HG03521 (cell line): ENCODE results near the gene AIMP2.
"Not testable (repeated sequence)": the region's sequence is repeated elsewhere in the genome, so short reads cannot be mapped to it uniquely, and the experiment has no call there.

Experiments
- ATAC-seq: cut with Tn5 transposase; IDR thresholded peaks from one replicate; pipeline ENCODE4 v1.9.1; 2021; ENCODE audit warnings: mild to moderate bottlenecking, moderate library complexity; ENCODE audit not compliant: unreplicated experiment

The AIMP2 gene

DNA sequence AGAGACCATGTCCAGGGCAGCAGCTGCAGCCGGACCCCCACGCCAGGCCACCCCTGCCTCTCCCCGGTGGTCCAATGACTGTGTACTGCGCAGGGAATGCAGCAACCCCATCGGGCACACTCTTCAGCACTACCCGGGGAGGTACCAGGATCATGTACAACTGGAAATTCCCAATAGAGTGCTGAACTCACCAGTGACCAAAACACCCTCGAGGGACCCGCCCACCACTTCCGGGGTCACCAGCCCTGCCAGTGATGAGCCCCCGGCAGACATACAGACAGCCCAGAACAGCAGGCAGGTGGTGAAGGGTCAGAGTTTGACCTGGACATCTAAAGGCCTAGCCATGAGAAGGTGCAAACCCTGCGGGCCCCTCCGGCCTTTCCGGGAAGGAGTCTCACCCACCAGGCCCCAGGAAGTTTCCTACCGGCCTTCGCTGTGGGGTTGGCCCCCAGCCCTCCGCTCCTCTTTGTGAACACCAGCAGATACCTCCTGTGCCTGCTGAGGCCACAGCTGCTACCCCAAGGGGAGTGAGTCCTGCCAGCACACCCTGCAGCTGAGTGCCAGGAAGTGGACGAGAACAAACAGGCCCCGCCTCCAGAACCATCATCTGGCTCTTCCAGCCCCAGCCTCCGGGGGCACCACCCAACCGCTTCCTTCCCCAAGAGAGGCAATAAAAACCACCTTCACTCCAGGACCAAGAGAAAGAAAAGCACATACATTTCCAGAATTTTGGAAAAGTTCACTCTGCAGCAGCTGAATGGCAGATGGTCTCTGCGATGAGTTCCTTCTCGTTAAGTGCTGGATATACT is 17.1 kb downstream of the AIMP2 start:
- ATAC-seq, result peak; percentile 62

DNA sequence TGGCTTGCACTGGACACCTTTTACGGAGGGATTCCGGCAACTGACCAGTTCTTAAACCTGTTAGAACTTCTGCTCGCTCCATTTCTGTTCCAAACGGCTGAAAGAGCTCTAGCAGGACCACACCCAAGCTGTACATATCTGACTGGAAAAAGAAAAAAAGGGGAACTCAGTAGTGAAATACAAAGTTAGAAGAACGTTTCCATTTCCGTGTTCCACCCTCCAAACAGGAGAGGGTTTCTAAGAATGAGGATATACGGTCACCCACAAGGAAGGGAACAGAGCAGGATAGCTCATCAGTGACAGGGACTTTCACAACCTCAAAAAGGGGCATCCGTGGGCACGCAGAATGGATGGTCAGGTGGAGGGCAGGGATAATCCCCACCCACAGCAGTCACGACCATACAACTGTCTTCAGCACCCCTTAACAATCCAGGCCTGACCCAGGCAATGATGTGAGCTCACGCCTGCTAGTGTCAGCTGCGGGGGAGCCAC is 17.8 kb downstream of the AIMP2 start:
- ATAC-seq, result no peak

DNA sequence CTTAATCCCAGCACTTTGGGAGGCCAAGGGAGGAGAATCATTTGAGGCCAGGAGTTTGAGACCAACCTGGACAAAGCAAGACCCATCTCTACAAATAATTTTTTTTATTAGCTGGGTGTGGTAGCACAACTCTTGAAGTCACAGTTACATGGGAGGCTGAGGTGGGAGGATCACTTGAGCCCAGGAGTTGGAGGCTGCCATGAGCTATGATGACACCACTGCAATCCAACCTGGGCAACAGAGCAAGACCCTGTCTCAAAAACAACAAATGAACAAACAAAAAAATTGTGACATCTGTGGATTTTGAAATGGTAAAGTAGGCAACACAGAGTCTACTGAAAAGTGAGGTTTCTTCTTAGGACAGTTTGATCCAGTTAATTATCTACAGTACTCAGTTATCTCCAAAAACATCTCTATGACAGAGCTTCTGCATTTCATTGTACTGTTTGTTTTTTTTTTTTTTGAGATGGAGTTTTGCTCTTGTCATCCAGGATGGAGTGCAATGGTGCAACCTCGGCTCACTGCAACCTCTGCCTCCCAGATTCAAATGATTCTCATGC is 18.8 kb downstream of the AIMP2 start:
- no peak for ATAC-seq

DNA sequence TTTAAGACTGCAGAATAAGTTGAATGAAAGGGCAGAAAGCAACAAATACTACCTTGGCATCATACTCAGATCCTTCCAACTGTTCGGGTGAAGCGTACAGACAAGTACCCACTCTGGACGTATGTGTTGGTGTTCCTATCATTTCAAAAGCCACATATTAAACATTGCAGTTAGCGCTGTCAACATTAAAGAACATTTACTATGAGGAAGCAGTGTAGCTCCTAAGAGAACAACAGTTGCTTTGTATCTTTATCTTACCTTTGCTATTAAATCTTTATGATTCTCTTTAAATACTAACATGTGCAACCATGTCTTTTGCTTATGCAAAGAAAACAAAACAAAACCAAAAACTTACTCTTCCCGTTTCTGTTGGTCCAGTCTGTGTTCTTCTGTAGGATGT is 19.5 kb downstream of the AIMP2 start:
- ATAC-seq, result no peak

DNA sequence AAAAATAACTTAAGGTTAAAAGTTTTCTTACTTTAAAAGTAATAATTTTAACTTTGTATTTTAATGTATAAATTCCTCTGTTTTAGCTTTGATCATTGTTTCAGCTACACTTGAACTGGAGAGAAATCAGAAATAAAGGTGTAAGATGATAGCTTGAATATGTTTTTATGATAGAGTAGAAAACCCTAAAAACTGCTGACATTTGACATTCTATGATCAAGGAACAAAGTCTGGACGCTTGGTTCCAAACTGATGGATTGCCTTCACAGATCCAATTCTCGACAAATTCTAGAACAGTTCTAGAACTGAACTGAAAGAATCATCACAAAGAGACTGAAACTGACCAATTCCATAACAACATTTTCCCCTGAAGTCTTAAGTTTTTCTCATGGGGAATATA is 21.9 kb downstream of the AIMP2 start, which contains the start of gene ANKRD61:
Gene ANKRD61 (plus strand): TSS at position 389 of the 400 bp plus-strand sequence. CDS start 0 bp downstream, at position 389.
- ATAC-seq, result no peak

DNA sequence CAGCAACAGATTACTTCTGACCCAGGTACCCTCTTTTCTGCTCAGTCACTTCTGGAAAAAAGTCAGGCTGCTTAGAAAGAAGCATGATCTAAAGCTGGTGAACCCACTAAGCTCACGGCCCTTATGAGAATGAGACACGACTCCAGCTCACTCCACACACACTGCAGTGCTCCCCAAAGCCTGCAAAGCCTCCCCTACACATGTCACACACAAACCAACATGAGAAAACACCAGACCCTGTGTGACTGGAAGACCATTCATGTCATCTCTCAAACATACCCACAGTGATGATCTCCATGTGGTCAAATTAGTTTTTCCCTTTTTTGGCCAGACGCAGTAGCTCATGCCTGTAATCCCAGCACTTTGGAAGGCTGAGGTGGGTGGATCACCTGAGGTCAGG is 22.5 kb downstream of the AIMP2 start:
- ATAC-seq, result no peak

DNA sequence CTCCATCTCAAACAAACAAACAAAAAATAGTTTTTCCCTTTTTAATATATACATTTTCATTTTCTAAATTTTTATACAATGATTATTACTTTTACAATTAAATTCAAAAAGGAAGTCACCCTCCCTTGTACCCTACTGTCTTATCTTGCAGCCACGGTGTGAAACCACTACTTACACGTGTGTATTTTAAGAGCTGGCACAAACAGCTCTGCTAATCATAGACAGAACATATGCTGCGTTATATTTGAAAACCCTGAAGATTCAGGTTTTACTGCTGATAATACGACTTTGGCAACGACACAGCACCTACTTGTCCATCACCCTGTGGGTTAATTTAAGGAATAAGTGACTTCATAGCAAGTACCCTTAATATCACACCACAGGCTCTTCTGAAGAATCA is 23.1 kb downstream of the AIMP2 start:
- no peak for ATAC-seq

DNA sequence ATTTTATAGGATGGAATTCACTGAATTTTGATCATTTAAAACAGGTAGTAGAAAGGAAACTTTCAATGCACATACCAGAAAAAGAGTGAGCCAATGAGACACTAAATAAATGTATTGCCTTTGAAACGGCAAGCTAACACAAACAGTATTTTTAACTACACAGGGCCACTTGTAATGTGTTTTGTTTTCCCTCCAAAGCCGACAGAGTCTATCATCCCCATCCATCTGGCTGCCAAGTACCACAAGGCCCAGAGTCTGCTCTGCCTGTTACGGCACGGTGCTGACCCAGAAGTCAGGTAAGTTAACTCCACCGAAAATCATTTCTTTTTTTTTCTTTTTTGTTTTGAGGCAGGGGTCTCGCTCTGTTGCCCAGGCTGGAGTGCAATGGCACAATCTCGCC is 23.6 kb downstream of the AIMP2 start:
- no peak for ATAC-seq

DNA sequence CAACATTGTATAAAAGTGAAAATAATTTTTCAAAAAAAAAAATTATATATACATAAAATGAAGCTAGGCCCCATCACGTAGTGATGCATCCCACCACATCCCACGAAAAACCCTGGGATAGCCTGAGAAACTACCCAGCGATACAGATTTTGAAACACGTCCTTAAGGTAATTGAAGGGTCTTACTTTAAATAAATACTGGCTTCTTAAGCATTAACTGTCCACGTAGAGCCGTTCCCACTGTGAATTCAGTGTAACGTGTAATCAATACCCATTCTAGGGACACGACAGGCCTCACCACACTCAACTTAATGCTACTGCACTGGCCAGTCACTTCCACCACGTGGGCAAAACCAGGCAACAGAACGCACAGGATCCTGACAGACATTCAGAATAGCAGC is 26.1 kb downstream of the AIMP2 start:
- ATAC-seq, result no peak

DNA sequence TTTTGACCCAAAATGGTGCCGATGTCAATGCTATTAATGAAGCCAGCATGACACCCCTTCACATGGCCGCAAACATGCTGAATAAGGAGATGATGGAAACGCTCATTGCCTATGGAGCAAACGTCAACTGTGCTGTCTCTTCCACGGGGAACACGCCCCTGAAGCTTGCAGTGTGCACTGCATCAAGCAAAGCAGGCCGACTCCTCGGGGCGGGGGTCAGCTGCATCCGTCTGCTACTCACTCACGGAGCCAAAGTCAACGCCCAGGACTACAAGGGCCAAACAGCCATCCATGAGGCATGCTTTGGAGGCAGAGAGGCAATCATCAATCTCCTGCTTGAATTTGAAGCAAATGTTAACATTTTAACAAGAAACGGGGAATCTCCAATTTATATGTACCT is 26.6 kb downstream of the AIMP2 start:
- ATAC-seq, result no peak

DNA sequence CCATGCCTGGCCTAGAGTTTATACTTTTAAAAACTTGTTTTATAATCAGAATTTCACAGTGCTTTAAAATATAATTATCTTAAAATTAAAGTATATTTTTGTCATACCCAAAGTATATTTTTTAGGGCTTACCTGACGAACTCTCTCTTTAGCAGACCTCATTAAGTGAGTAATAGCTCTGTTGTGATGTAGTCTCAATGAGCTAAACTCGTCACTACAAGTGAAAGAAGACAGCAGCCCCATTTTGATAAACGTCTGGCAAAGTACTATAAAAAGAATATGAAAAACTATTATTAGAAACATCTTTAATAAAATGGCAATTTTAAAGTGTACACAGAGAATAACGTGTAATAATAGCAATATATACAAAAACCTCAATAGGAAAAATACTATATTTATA is 40.7 kb downstream of the AIMP2 start:
- no peak for ATAC-seq

DNA sequence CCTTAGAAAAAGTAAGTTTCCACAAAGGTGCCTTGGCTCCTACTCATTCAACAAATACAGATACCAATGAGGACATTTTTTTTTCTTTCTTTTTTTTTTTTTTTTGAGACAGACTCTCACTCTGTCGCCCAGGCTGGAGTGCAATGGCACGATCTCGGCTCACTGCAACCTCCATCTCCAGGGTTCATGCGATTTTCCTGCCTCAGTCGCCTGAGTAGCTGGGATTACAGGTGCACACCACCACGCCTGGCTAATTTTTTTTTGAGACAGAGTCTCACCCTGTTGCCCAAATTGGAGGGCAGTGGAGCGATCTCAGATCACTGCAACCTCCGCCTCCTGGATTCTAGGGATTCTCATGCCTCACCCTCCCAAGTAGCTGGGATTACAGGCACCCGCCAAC is 42.1 kb downstream of the AIMP2 start:
- ATAC-seq, result not testable (repeated sequence)

DNA sequence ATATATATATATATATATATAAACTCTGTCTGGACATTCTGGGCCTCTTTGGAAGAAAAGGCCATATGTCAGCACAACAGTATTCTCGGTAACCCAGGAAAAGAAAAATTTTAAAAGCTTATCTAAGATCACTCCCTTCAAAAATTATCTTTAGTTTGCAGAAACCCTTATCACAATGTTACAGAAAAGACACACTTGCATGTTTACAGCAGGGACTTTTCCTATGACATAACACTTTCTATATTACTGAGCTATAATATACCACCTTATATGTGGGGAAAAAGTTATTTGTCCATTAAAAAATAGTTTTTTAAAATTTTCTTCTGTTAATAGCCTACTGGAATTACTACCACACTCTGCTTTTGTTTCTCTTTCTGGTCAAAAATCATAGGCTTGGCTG is 47.5 kb downstream of the AIMP2 start:
- ATAC-seq, result no peak

DNA sequence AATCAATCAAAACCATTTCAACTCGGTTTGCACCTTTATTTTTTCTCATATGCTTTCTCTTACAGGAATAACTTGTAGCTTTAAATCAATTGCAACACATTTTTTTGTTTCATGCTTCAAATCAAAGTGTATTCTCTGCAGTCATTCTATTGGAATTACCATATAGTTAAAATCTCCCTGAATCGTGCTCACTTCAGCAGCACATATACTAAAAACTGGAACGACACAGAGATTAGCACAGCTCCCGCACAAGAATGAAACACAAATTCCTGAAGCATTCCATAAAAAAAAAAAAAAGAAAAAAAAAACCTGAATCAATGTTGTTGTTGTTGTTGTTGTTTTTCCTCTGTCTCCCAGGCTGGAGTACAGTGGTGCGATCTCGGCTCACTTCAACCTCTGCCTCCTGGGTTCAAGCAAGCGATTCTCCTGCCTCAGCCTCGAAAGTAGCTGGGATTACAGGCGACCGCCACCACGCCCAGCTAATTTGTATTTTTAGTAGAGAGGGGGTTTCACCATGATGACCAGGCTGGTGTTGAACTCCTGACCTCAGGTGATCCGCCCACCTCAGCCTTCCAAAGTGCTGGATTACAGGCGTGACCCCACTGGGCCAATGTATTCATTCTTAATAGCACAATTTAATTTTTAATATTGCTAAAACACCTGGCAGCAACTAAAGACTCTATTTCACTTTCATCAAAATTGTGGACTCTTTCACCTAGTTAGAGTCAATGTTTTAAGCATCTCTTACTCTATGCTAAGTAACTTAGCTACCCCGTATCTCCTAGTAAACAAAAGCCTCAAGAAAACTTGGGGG is 48.5 kb downstream of the AIMP2 start:
- ATAC-seq, result no peak

DNA sequence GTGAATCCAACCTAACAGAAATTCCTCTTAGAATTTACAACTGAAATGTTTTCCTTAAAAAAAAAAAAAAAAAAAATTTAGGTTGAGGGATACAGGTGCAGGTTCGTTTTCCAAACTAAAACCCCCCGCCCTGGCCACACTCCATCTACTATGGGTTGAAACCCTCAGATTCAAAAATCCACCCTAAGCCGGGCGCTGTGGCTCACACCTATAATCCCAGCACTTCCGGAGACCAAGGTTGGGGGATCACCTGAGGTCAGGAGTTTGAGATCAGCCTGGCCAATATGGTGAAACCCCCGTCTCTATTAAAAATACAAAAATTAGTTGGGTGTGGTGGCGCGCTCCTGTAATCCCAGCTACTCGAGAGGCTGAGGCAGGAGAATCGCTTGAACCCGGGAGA is 50.9 kb downstream of the AIMP2 start:
- ATAC-seq, result not testable (repeated sequence)

DNA sequence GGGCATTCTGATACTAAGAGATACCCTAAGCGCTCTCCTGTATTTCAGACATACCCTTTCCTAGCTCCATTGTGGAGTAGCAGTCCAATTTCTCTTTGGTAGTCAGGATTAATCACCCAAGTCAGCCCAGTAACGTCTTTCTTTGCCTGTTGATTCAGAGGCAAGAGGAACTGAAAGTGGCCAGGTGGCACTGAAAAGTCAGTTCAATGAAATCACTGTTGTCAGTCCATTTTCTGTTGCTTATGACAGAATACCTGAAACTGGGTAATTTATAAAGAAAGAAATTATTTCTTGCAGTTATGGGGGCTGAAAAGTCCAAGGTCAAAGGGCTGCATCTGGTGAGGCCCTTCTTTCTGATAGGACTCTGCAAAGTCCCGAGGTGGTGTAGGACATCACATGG is 62.3 kb downstream of the AIMP2 start:
- peak; percentile 45 for ATAC-seq
